PFSK-1 (cell line): ENCODE measurements around the gene PRR7.

Experiments
- FOXP2 ChIP-seq: optimal IDR thresholded peaks from 2 replicates; pipeline ENCODE3; 2011; ENCODE audit warnings: borderline replicate concordance, control low read depth, inconsistent platforms; ENCODE audit not compliant: insufficient read depth; ENCODE audit errors: extremely low read length, extremely low read depth
- POLR2AphosphoS5 ChIP-seq: IDR thresholded peaks from 2 replicates; pipeline ENCODE4 v1.6.1; 2012; ENCODE audit warnings: low read depth, mild to moderate bottlenecking, control low read depth, low read length, moderate library complexity
- SIN3A ChIP-seq: IDR thresholded peaks from 2 replicates; pipeline ENCODE4 v1.6.1; 2012; ENCODE audit warnings: mild to moderate bottlenecking, low read length, moderate library complexity, borderline replicate concordance; ENCODE audit not compliant: insufficient read depth
- TAF1 ChIP-seq: IDR thresholded peaks from 2 replicates; pipeline ENCODE4 v1.6.1; 2012; ENCODE audit warnings: low read length, control low read depth, borderline replicate concordance; ENCODE audit not compliant: insufficient read depth
- TF ChIP-seq, protein P1 (sequence below), 2 experiments: IDR thresholded peaks; 2 replicates each; pipeline versions ENCODE4 v1.6.1 to v1.8.0; 2011 to 2012; ENCODE audit warnings: low read depth in 2 of 2, low read length in 2 of 2, control low read depth in 1 of 2, inconsistent platforms in 1 of 2, mild to moderate bottlenecking in 1 of 2, moderate library complexity in 1 of 2; ENCODE audit not compliant: insufficient read depth in 1 of 2

DNA sequence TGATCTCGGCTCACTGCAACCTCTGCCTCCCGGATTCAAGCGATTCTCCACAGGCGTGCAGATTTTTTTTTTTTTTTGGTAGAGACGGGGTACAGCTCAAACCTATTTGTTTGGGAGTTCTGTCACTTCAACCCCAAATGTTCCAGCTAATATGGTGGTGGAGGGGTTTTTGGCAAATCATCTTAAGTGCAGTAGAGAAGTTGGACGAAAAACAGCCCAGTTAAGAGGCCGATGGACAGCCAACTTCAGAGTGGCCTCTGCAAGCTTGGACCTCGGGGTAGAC lies 756 bp upstream of the PRR7 start:
- TF ChIP-seq POLR2AphosphoS5 (no peak), SIN3A (no peak), TAF1 (no peak), FOXP2 (no peak)
- TF ChIP-seq, protein P1, sequence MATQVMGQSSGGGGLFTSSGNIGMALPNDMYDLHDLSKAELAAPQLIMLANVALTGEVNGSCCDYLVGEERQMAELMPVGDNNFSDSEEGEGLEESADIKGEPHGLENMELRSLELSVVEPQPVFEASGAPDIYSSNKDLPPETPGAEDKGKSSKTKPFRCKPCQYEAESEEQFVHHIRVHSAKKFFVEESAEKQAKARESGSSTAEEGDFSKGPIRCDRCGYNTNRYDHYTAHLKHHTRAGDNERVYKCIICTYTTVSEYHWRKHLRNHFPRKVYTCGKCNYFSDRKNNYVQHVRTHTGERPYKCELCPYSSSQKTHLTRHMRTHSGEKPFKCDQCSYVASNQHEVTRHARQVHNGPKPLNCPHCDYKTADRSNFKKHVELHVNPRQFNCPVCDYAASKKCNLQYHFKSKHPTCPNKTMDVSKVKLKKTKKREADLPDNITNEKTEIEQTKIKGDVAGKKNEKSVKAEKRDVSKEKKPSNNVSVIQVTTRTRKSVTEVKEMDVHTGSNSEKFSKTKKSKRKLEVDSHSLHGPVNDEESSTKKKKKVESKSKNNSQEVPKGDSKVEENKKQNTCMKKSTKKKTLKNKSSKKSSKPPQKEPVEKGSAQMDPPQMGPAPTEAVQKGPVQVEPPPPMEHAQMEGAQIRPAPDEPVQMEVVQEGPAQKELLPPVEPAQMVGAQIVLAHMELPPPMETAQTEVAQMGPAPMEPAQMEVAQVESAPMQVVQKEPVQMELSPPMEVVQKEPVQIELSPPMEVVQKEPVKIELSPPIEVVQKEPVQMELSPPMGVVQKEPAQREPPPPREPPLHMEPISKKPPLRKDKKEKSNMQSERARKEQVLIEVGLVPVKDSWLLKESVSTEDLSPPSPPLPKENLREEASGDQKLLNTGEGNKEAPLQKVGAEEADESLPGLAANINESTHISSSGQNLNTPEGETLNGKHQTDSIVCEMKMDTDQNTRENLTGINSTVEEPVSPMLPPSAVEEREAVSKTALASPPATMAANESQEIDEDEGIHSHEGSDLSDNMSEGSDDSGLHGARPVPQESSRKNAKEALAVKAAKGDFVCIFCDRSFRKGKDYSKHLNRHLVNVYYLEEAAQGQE (IDR thresholded peaks at IDR 0.05; ENCODE audit: insufficient read depth in 1 of 2, low read depth in 2 of 2, low read length in 2 of 2) = no peak
